ENCODE data around the gene NDUFB10. TPM values are rescaled to one million over a fixed set of nuclear protein-coding genes. Genes with fewer than 3 reads are reported as not detected.

The NDUFB10 gene
- total RNA-seq (2022; extraction: Qiagen RNA extraction) = 245 to 283 TPM (median 249 TPM) in 5 replicates

GRCh38 chr16:1959269-1960039 lies at the start of gene NDUFB10:
Gene NDUFB10, plus strand, starts transcription at chr16:1959538. Its CDS starts 87 bp downstream, at chr16:1959625.

GRCh38 chr16:1918351-1919326 lies 40.7 kb upstream of the NDUFB10 start, which contains the start of gene HS3ST6:
Gene HS3ST6, minus strand, starts transcription at chr16:1918415. Its CDS starts 92 bp downstream, at chr16:1918323.

GRCh38 chr16:1942810-1943726 lies 16.3 kb upstream of the NDUFB10 start, which contains the start of gene MSRB1:
Gene MSRB1, minus strand, starts transcription at chr16:1943199. Its CDS starts 43 bp downstream, at chr16:1943156.

GRCh38 chr16:1964506-1965395 lies 5.4 kb downstream of the NDUFB10 start, which contains the start of gene RPS2:
Gene RPS2, minus strand, starts transcription at chr16:1964826. Its CDS starts 201 bp downstream, at chr16:1964625.

GRCh38 chr16:1966460-1966859 lies 7.1 kb downstream of the NDUFB10 start, which contains the start of gene RNF151:
Gene RNF151, plus strand, starts transcription at chr16:1966856. Its CDS starts 26 bp downstream, at chr16:1966882.

GRCh38 chr16:1971796-1972489 lies 12.6 kb downstream of the NDUFB10 start, which contains the start of gene TBL3:
Gene TBL3, plus strand, starts transcription at chr16:1972053. Its CDS starts 112 bp downstream, at chr16:1972165.

GRCh38 chr16:1981398-1981836 lies 22.1 kb downstream of the NDUFB10 start, which contains the start of gene NOXO1:
Gene NOXO1, minus strand, starts transcription at chr16:1981469. Its CDS starts 290 bp downstream, at chr16:1981179.

GRCh38 chr16:1983544-1984346 lies 24.4 kb downstream of the NDUFB10 start, which contains the start of gene GFER:
Gene GFER, plus strand, starts transcription at chr16:1984193. Its CDS starts 26 bp downstream, at chr16:1984219.

GRCh38 chr16:1989209-1990100 lies 30.1 kb downstream of the NDUFB10 start, which contains the start of gene SYNGR3:
Gene SYNGR3, plus strand, starts transcription at chr16:1989970. Its CDS starts 133 bp downstream, at chr16:1990103.

GRCh38 chr16:2009791-2010510 lies 50.6 kb downstream of the NDUFB10 start, which contains the start of gene ZNF598:
Gene ZNF598, minus strand, starts transcription at chr16:2009821.

Other genes with a start within 250 kb of the NDUFB10 start
- 26.6 to 61.2 TPM (median 60.2 TPM) in 5 replicates for gene NME3, start 188.0 kb upstream of the NDUFB10 start, total RNA-seq (2022; extraction: Qiagen RNA extraction)
- 7.3 to 10.3 TPM (median 10.0 TPM) in 5 replicates for gene EME2, start 186.7 kb upstream of the NDUFB10 start, total RNA-seq (2022; extraction: Qiagen RNA extraction)
- 152 to 264 TPM (median 244 TPM) in 5 replicates for gene MRPS34, start 186.4 kb upstream of the NDUFB10 start, total RNA-seq (2022; extraction: Qiagen RNA extraction)
- 17.7 to 28.2 TPM (median 24.7 TPM) in 5 replicates for gene SPSB3, start 177.0 kb upstream of the NDUFB10 start, total RNA-seq (2022; extraction: Qiagen RNA extraction)
- gene NUBP2, start 176.6 kb upstream of the NDUFB10 start, total RNA-seq (2022; extraction: Qiagen RNA extraction) = 57.8 to 83.0 TPM (median 82.4 TPM) in 5 replicates
- 0.06 to 0.21 TPM (median 0.10 TPM) in 4 of 5 replicates, not detected in the other for gene IGFALS, start 165.8 kb upstream of the NDUFB10 start, total RNA-seq (2022; extraction: Qiagen RNA extraction)
- gene HAGH, start 132.7 kb upstream of the NDUFB10 start, total RNA-seq (2022; extraction: Qiagen RNA extraction) = 60.7 to 69.0 TPM (median 64.0 TPM) in 5 replicates
- gene FAHD1, start 132.3 kb upstream of the NDUFB10 start, total RNA-seq (2022; extraction: Qiagen RNA extraction) = 45.5 to 52.7 TPM (median 47.8 TPM) in 5 replicates
- gene MEIOB, start 87.4 kb upstream of the NDUFB10 start, total RNA-seq (2022; extraction: Qiagen RNA extraction) = 1.1 to 1.6 TPM (median 1.3 TPM) in 5 replicates
- gene HS3ST6, start 41.1 kb upstream of the NDUFB10 start, total RNA-seq (2022; extraction: Qiagen RNA extraction) = 0.83 to 2.1 TPM (median 1.8 TPM) in 5 replicates
- 33.7 to 43.6 TPM (median 40.0 TPM) in 5 replicates for gene MSRB1, start 16.3 kb upstream of the NDUFB10 start, total RNA-seq (2022; extraction: Qiagen RNA extraction)
- 0.10 TPM in 1 of 5 replicates, not detected in the others for gene RPL3L, start 4.8 kb upstream of the NDUFB10 start, total RNA-seq (2022; extraction: Qiagen RNA extraction)
- gene RPS2, start 5.3 kb downstream of the NDUFB10 start, total RNA-seq (2022; extraction: Qiagen RNA extraction) = 3,439 to 5,329 TPM (median 5,152 TPM) in 5 replicates
- gene RNF151, start 7.3 kb downstream of the NDUFB10 start, total RNA-seq (2022; extraction: Qiagen RNA extraction) = 0.14 TPM in 1 of 5 replicates, not detected in the others
- gene TBL3, start 12.5 kb downstream of the NDUFB10 start, total RNA-seq (2022; extraction: Qiagen RNA extraction) = 32.4 to 40.8 TPM (median 37.5 TPM) in 5 replicates
- 0.17 to 0.29 TPM (median 0.20 TPM) in 5 replicates for gene NOXO1, start 21.9 kb downstream of the NDUFB10 start, total RNA-seq (2022; extraction: Qiagen RNA extraction)
- 25.6 to 46.4 TPM (median 39.9 TPM) in 5 replicates for gene GFER, start 24.7 kb downstream of the NDUFB10 start, total RNA-seq (2022; extraction: Qiagen RNA extraction)
- gene SYNGR3, start 30.4 kb downstream of the NDUFB10 start, total RNA-seq (2022; extraction: Qiagen RNA extraction) = 5.7 to 8.9 TPM (median 7.9 TPM) in 5 replicates
- 53.2 to 59.8 TPM (median 55.6 TPM) in 5 replicates for gene ZNF598, start 50.3 kb downstream of the NDUFB10 start, total RNA-seq (2022; extraction: Qiagen RNA extraction)
- gene NPW, start 60.2 kb downstream of the NDUFB10 start, total RNA-seq (2022; extraction: Qiagen RNA extraction) = 0.40 to 1.3 TPM (median 0.85 TPM) in 5 replicates
- gene NHERF2, start 67.4 kb downstream of the NDUFB10 start, total RNA-seq (2022; extraction: Qiagen RNA extraction) = 49.8 to 63.3 TPM (median 62.7 TPM) in 5 replicates
- gene NTHL1, start 88.3 kb downstream of the NDUFB10 start, total RNA-seq (2022; extraction: Qiagen RNA extraction) = 37.0 to 48.3 TPM (median 45.0 TPM) in 5 replicates
- 33.2 to 41.6 TPM (median 39.4 TPM) in 5 replicates for gene TSC2, start 88.4 kb downstream of the NDUFB10 start, total RNA-seq (2022; extraction: Qiagen RNA extraction)
- gene PKD1, start 176.4 kb downstream of the NDUFB10 start, total RNA-seq (2022; extraction: Qiagen RNA extraction) = 42.8 to 51.1 TPM (median 46.6 TPM) in 5 replicates
- gene RAB26, start 189.1 kb downstream of the NDUFB10 start, total RNA-seq (2022; extraction: Qiagen RNA extraction) = 2.5 to 4.5 TPM (median 3.5 TPM) in 5 replicates
- gene TRAF7, start 196.2 kb downstream of the NDUFB10 start, total RNA-seq (2022; extraction: Qiagen RNA extraction) = 43.6 to 52.2 TPM (median 48.9 TPM) in 5 replicates
- 0.36 to 1.3 TPM (median 0.64 TPM) in 5 replicates for gene CASKIN1, start 237.1 kb downstream of the NDUFB10 start, total RNA-seq (2022; extraction: Qiagen RNA extraction)
- gene MLST8, start 245.9 kb downstream of the NDUFB10 start, total RNA-seq (2022; extraction: Qiagen RNA extraction) = 40.9 to 53.8 TPM (median 47.3 TPM) in 5 replicates

All from A549 treated with Hydrocortisone at 1 μM for 4 hours (cell line).